GM23338 (cell line): ENCODE results near the gene RPL31. TPM values are rescaled to one million over a fixed set of nuclear protein-coding genes. Genes with fewer than 3 reads are reported as not detected.
A peak's percentile ranks its signal among the peaks of the same experiment; 100 is the strongest.

ENCODE experiments used
- ATAC-seq: fragments of 200-7000 bp; cut with Tn5 transposase; 3 replicates; pipeline ENCODE4 v1.9.1; 2020
- DNase-seq: peaks from one replicate; pipeline ENCODE4 v3.0.0-alpha.2; 2015; ENCODE audit warnings: low spot score
- H2AFZ ChIP-seq: fragments of 200-600 bp; sonication (generic); 2 replicates; pipeline ENCODE4 v1.8.0; 2016; ENCODE audit warnings: antibody characterized with exemption, mild to moderate bottlenecking, moderate library complexity
- H3F3A ChIP-seq: fragments of 200-600 bp; sonication (generic); replicated peaks from 2 replicates; pipeline ENCODE4 v1.8.0; 2017; ENCODE audit warnings: antibody characterized with exemption, mixed run types, low read depth
- H3K27ac ChIP-seq: fragments of 200-600 bp; sonication (generic); 2 replicates; pipeline ENCODE4 v1.6.1; 2016; ENCODE audit warnings: low read depth
- H3K27me3 ChIP-seq: fragments of 200-600 bp; sonication (generic); 2 replicates; pipeline ENCODE4 v1.8.0; 2016; ENCODE audit warnings: mild to moderate bottlenecking, mixed run types, moderate library complexity; ENCODE audit not compliant: insufficient read depth
- H3K36me3 ChIP-seq: fragments of 200-600 bp; sonication (generic); 2 replicates; pipeline ENCODE4 v1.8.0; 2016; ENCODE audit warnings: mild to moderate bottlenecking; ENCODE audit not compliant: insufficient read depth
- H3K4me1 ChIP-seq: fragments of 200-600 bp; sonication (generic); 2 replicates; pipeline ENCODE4 v1.8.0; 2016; ENCODE audit warnings: mild to moderate bottlenecking, moderate library complexity; ENCODE audit not compliant: insufficient read depth
- H3K4me2 ChIP-seq: fragments of 200-600 bp; sonication (generic); 2 replicates; pipeline ENCODE4 v1.7.1; 2017; ENCODE audit warnings: mixed run types
- H3K4me3 ChIP-seq: fragments of 200-600 bp; sonication (generic); 2 replicates; pipeline ENCODE4 v1.6.1; 2016; ENCODE audit warnings: mixed run types
- H3K79me2 ChIP-seq: fragments of 200-600 bp; sonication (generic); replicated peaks from 2 replicates; pipeline ENCODE4 v1.8.0; 2017; ENCODE audit warnings: mild to moderate bottlenecking; ENCODE audit not compliant: insufficient read depth
- H3K9me2 ChIP-seq: fragments of 200-600 bp; sonication (generic); 2 replicates; pipeline ENCODE4 v1.8.0; 2017; ENCODE audit not compliant: insufficient read depth
- H4K20me1 ChIP-seq: fragments of 200-600 bp; sonication (generic); replicated peaks from 2 replicates; pipeline ENCODE4 v1.8.0; 2017; ENCODE audit warnings: mild to moderate bottlenecking; ENCODE audit not compliant: insufficient read depth
- H3K27ac Mint-ChIP-seq: 2 replicates; pipeline ENCODE4 v1.8.0; 2020; ENCODE audit warnings: inconsistent platforms, mild to moderate bottlenecking, moderate library complexity, mixed read lengths
- H3K27me3 Mint-ChIP-seq: 3 replicates; pipeline ENCODE4 v1.8.0; 2022; ENCODE audit warnings: low read depth, mild to moderate bottlenecking, moderate library complexity, mixed read lengths, inconsistent platforms; ENCODE audit not compliant: insufficient read depth, poor library complexity
- H3K36me3 Mint-ChIP-seq: 3 replicates; pipeline ENCODE4 v1.8.0; 2021; ENCODE audit warnings: low read depth, mild to moderate bottlenecking, inconsistent platforms, moderate library complexity, mixed read lengths
- H3K4me1 Mint-ChIP-seq: 3 replicates; pipeline ENCODE4 v1.8.0; 2020; ENCODE audit warnings: mild to moderate bottlenecking, inconsistent platforms, mixed read lengths
- H3K4me3 Mint-ChIP-seq: 3 replicates; pipeline ENCODE4 v1.8.0; 2021; ENCODE audit warnings: moderate library complexity, mild to moderate bottlenecking, inconsistent platforms, mixed read lengths
- H3K9me3 Mint-ChIP-seq: 3 replicates; pipeline ENCODE4 v1.8.0; 2020; ENCODE audit warnings: moderate library complexity, mild to moderate bottlenecking, inconsistent platforms, mixed read lengths
- JUNB ChIP-seq: IDR thresholded peaks from one replicate; pipeline ENCODE4 v1.6.1; 2016; ENCODE audit warnings: antibody characterized with exemption; ENCODE audit not compliant: unreplicated experiment
- NANOG ChIP-seq: IDR thresholded peaks from 2 replicates; pipeline ENCODE4 v1.6.1; 2016; ENCODE audit warnings: antibody characterized with exemption, borderline replicate concordance
- ZNF114 ChIP-seq: fragments of 250-450 bp; sonication (Bioruptor Pico); IDR thresholded peaks from 2 replicates; pipeline ENCODE4 v1.5.0; 2020; ENCODE audit warnings: mild to moderate bottlenecking, moderate library complexity
- polyA plus RNA-seq: library from polyadenylated mRNA; unstranded; fragments of >200 nt; fragmentation: Nextera tagmentation; extraction: Ambion mirVana; gene quantifications from 2 replicates; pipeline ENCODE4 v1.2.1, GENCODE V29; 2016
- total RNA-seq: library from RNA; depleted of rRNA; stranded (reverse); fragments of >200 nt; shearing (Covaris generic); gene quantifications from 2 replicates; pipeline ENCODE4 v1.2.3, GENCODE V29; 2014
- TF ChIP-seq, protein P1 (sequence below): fragments of 250-450 bp; sonication (Bioruptor Pico); IDR thresholded peaks from 2 replicates; pipeline ENCODE4 v1.5.0; 2020; ENCODE audit warnings: mild to moderate bottlenecking, moderate library complexity
- TF ChIP-seq, protein P2 (sequence below), 2 experiments: fragments of 200-600 bp in 1 of 2; sonication (generic) in 1 of 2; conservative IDR thresholded peaks; 2 replicates each; pipeline versions ENCODE4 v1.5.1 to v1.6.1; 2016 to 2017; ENCODE audit warnings: antibody characterized with exemption in 2 of 2, low read depth in 2 of 2, mild to moderate bottlenecking in 2 of 2, moderate library complexity in 1 of 2
- TF ChIP-seq, protein P3 (sequence below): IDR thresholded peaks from one replicate; pipeline ENCODE4 v1.6.1; 2018; ENCODE audit warnings: antibody characterized with exemption; ENCODE audit not compliant: unreplicated experiment
- TF ChIP-seq, protein P4 (sequence below): IDR thresholded peaks from 2 replicates; pipeline ENCODE4 v1.6.1; 2016; ENCODE audit warnings: antibody characterized with exemption

RPL31 gene
- total and polyA plus RNA-seq, 2 experiments from 2014 or later, result 819 to 3,213 TPM

DNA sequence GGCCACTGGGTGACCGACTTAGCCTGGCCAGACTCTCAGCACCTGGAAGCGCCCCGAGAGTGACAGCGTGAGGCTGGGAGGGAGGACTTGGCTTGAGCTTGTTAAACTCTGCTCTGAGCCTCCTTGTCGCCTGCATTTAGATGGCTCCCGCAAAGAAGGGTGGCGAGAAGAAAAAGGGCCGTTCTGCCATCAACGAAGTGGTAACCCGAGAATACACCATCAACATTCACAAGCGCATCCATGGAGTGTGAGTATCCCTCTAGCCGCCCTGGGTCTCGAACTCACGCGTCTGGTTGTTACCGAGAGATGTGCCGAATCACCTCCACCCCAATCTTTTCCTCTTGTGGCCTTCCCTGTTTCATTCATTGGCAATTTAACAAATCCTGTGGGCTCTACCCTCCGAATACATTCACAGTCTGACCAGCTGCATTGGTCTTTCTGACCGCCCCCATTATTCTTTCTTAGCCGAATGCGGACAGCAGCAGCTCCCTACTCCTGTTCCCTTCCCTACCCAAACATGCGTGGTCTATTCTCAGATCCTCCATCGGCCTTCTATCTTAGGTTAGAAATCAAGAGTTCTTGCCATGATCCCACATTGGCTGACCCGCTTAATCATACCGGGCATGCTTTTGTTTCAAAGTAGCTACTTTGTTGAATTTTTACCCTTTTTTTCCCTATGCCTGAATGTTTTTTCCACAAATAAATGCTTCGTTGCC lies 631 bp downstream of the RPL31 start (continued):
- TF ChIP-seq, protein P1, sequence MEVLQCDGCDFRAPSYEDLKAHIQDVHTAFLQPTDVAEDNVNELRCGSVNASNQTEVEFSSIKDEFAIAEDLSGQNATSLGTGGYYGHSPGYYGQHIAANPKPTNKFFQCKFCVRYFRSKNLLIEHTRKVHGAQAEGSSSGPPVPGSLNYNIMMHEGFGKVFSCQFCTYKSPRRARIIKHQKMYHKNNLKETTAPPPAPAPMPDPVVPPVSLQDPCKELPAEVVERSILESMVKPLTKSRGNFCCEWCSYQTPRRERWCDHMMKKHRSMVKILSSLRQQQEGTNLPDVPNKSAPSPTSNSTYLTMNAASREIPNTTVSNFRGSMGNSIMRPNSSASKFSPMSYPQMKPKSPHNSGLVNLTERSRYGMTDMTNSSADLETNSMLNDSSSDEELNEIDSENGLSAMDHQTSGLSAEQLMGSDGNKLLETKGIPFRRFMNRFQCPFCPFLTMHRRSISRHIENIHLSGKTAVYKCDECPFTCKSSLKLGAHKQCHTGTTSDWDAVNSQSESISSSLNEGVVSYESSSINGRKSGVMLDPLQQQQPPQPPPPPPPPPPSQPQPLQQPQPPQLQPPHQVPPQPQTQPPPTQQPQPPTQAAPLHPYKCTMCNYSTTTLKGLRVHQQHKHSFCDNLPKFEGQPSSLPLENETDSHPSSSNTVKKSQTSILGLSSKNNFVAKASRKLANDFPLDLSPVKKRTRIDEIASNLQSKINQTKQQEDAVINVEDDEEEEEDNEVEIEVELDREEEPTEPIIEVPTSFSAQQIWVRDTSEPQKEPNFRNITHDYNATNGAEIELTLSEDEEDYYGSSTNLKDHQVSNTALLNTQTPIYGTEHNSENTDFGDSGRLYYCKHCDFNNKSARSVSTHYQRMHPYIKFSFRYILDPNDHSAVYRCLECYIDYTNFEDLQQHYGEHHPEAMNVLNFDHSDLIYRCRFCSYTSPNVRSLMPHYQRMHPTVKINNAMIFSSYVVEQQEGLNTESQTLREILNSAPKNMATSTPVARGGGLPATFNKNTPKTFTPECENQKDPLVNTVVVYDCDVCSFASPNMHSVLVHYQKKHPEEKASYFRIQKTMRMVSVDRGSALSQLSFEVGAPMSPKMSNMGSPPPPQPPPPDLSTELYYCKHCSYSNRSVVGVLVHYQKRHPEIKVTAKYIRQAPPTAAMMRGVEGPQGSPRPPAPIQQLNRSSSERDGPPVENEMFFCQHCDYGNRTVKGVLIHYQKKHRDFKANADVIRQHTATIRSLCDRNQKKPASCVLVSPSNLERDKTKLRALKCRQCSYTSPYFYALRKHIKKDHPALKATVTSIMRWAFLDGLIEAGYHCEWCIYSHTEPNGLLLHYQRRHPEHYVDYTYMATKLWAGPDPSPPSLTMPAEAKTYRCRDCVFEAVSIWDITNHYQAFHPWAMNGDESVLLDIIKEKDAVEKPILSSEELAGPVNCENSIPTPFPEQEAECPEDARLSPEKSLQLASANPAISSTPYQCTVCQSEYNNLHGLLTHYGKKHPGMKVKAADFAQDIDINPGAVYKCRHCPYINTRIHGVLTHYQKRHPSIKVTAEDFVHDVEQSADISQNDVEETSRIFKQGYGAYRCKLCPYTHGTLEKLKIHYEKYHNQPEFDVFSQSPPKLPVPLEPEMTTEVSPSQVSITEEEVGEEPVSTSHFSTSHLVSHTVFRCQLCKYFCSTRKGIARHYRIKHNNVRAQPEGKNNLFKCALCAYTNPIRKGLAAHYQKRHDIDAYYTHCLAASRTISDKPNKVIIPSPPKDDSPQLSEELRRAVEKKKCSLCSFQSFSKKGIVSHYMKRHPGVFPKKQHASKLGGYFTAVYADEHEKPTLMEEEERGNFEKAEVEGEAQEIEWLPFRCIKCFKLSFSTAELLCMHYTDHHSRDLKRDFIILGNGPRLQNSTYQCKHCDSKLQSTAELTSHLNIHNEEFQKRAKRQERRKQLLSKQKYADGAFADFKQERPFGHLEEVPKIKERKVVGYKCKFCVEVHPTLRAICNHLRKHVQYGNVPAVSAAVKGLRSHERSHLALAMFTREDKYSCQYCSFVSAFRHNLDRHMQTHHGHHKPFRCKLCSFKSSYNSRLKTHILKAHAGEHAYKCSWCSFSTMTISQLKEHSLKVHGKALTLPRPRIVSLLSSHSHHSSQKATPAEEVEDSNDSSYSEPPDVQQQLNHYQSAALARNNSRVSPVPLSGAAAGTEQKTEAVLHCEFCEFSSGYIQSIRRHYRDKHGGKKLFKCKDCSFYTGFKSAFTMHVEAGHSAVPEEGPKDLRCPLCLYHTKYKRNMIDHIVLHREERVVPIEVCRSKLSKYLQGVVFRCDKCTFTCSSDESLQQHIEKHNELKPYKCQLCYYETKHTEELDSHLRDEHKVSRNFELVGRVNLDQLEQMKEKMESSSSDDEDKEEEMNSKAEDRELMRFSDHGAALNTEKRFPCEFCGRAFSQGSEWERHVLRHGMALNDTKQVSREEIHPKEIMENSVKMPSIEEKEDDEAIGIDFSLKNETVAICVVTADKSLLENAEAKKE (CRISPR knock-in tag), result no peak
- TF ChIP-seq, protein P2, sequence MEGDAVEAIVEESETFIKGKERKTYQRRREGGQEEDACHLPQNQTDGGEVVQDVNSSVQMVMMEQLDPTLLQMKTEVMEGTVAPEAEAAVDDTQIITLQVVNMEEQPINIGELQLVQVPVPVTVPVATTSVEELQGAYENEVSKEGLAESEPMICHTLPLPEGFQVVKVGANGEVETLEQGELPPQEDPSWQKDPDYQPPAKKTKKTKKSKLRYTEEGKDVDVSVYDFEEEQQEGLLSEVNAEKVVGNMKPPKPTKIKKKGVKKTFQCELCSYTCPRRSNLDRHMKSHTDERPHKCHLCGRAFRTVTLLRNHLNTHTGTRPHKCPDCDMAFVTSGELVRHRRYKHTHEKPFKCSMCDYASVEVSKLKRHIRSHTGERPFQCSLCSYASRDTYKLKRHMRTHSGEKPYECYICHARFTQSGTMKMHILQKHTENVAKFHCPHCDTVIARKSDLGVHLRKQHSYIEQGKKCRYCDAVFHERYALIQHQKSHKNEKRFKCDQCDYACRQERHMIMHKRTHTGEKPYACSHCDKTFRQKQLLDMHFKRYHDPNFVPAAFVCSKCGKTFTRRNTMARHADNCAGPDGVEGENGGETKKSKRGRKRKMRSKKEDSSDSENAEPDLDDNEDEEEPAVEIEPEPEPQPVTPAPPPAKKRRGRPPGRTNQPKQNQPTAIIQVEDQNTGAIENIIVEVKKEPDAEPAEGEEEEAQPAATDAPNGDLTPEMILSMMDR (conservative IDR thresholded peaks at IDR 0.05; ENCODE audit: low read depth in 2 of 2), result no peak
- no peak for TF ChIP-seq JUNB

DNA sequence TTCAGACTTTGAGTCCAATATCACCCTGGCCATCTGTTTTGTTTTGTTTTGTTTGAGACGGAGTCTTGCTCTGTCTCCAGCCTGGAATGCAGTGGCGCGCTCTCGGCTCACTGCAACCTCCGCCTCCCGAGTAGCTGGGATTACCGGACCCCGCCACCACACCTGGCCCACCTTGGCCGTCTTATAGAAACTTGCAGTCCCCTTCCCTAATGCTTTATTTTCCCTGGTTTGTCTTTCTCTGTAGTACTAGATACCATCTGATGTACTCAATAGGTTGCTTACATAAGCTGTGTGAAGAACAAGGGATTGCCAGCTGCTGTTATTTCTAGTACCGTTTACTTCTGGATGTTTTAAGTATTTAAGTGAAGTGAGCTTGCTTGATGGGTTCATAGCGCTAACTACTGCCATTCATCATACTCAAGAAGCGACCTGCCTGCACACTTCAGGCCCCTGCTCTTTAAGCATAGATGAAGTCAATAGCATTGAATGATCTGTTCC lies 1.2 kb downstream of the RPL31 start:
- Histone ChIP-seq H3K4me3 (peak overlapping the region; percentile 80), H3K4me1 (peaks cover 12% of the 10 kb centered on the region), H3K27me3 (0 out of 2 replicates have a peak, but pooled peaks cover 4% of the 10 kb centered on the region), H3K36me3 (peaks cover 54% of the 10 kb centered on the region), H3F3A (peaks cover 46% of the 10 kb centered on the region), H3K9me2 (no peaks in the 10 kb centered on the region), H4K20me1 (peaks cover 32% of the 10 kb centered on the region), H2AFZ (no peak overlapping the region), H3K79me2 (peaks cover 36% of the 10 kb centered on the region), H3K4me2 (peak overlapping the region; percentile 87), H3K27ac (peak overlapping the region; percentile 95)
- H3K27ac Mint-ChIP-seq, result peak overlapping the region; percentile 99
- DNase-seq, result no peak
- ATAC-seq, result 0 out of 3 replicates have a peak, but pooled peaks have one; percentile 4
- peaks cover 11% of the 10 kb centered on the region for H3K9me3 Mint-ChIP-seq
- H3K4me3 Mint-ChIP-seq, result peak overlapping the region; percentile 98
- H3K27me3 Mint-ChIP-seq, result peaks cover 39% of the 10 kb centered on the region
- peaks cover 37% of the 10 kb centered on the region for H3K4me1 Mint-ChIP-seq
- H3K36me3 Mint-ChIP-seq, result peaks cover 60% of the 10 kb centered on the region
- TF ChIP-seq ZNF114 (CRISPR knock-in tag), result no peak
- TF ChIP-seq, protein P2 (conservative IDR thresholded peaks at IDR 0.05; ENCODE audit: low read depth in 2 of 2), result no peak
- no peak for TF ChIP-seq JUNB
- TF ChIP-seq, protein P3, sequence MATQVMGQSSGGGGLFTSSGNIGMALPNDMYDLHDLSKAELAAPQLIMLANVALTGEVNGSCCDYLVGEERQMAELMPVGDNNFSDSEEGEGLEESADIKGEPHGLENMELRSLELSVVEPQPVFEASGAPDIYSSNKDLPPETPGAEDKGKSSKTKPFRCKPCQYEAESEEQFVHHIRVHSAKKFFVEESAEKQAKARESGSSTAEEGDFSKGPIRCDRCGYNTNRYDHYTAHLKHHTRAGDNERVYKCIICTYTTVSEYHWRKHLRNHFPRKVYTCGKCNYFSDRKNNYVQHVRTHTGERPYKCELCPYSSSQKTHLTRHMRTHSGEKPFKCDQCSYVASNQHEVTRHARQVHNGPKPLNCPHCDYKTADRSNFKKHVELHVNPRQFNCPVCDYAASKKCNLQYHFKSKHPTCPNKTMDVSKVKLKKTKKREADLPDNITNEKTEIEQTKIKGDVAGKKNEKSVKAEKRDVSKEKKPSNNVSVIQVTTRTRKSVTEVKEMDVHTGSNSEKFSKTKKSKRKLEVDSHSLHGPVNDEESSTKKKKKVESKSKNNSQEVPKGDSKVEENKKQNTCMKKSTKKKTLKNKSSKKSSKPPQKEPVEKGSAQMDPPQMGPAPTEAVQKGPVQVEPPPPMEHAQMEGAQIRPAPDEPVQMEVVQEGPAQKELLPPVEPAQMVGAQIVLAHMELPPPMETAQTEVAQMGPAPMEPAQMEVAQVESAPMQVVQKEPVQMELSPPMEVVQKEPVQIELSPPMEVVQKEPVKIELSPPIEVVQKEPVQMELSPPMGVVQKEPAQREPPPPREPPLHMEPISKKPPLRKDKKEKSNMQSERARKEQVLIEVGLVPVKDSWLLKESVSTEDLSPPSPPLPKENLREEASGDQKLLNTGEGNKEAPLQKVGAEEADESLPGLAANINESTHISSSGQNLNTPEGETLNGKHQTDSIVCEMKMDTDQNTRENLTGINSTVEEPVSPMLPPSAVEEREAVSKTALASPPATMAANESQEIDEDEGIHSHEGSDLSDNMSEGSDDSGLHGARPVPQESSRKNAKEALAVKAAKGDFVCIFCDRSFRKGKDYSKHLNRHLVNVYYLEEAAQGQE, result no peak
- no peak for TF ChIP-seq NANOG
- TF ChIP-seq, protein P4, sequence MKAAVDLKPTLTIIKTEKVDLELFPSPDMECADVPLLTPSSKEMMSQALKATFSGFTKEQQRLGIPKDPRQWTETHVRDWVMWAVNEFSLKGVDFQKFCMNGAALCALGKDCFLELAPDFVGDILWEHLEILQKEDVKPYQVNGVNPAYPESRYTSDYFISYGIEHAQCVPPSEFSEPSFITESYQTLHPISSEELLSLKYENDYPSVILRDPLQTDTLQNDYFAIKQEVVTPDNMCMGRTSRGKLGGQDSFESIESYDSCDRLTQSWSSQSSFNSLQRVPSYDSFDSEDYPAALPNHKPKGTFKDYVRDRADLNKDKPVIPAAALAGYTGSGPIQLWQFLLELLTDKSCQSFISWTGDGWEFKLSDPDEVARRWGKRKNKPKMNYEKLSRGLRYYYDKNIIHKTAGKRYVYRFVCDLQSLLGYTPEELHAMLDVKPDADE, result no peak
